Measurements from ENCODE around the gene RPP25.

DNA sequence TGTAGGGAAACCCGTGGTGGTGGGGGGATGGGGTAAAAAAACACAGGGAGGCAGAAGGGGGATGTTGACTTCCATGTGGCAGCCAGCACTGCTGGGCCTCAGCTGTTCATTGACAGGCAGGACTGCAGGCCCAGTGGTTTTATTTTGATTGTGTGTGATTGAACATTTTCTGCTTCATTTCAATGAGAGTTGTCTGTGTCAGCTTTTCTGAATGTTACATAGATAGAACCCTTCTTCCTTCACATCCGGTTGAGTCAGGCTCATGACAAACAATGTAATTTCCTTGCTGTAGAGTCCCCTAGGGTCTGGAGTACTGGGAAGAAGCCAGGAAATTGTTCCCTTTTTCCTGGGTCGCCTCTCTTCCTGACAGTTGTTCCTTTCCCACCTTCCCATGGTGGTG lies 8.2 kb upstream of the RPP25 start:
- no peak for TF ChIP-seq EZH2 (IDR thresholded peaks at IDR 0.05; ENCODE audit: low read length)
- TF ChIP-seq CTCF (optimal IDR thresholded peaks at IDR 0.05 in 1 of 3, IDR thresholded peaks at IDR 0.05 in 1 of 3, conservative IDR thresholded peaks at IDR 0.05 in 1 of 3; ENCODE audit: extremely low read depth in 1 of 3, insufficient read depth in 2 of 3, low read length in 3 of 3): no peak

Data from keratinocyte (primary cell).